ENCODE data around the gene C8G.

The C8G gene

DNA sequence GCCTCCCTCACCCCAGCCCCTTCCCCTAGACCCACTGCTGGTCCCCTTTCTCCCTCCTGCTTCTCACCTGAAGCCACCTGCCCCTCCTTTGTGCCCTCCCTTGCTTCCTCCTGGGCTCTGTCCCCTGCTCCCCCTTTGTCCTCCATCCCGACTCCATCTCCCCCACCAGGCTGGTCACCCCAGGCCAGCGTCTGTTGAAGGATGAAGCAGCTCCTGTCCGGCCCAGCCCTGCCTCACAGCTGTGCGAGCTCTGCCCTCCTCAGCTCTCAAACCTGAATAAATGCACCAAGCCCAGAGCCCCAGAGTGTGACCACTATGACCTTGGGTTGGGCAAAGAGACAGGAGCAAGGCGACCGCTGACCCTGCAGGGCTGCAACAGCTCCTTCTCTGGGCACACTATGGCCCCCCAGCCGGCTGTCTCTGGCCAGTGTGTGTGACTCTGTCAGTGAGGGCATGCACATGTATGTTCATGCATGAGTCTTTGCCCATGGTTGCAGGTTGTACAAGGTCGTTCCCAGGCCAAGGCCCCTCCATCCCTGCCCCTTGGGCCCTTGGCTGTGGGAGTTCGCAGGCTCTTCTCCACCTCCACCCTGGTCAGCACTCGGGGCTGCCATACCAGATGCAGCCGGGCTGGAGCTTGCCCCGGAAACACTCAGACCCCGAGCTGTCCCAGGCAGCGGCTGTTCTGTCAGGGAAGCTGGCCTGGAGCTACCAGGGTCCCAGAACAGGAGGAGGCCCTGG lies 10.3 kb downstream of the C8G start:
- no peak for DNase-seq

DNA sequence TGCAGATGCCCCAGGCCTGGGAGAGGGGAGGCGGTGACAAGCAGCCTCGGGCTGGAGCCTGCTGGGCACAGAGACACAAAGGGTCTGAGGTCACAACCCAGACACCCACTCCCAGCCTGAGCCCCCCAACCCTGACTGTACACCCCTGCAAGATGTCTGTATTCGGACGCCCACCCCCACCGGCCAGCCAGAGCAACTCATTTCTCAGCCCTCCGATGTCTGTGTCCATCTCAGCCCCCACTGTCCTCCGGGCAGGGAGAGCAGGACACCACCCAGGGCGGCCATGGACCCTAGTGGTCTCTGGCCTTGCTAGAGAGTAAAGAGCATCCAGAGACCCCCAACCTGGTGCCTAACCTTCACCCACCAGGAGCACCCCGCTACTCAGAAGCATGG lies 10.9 kb downstream of the C8G start:
- DNase-seq = no peak

DNA sequence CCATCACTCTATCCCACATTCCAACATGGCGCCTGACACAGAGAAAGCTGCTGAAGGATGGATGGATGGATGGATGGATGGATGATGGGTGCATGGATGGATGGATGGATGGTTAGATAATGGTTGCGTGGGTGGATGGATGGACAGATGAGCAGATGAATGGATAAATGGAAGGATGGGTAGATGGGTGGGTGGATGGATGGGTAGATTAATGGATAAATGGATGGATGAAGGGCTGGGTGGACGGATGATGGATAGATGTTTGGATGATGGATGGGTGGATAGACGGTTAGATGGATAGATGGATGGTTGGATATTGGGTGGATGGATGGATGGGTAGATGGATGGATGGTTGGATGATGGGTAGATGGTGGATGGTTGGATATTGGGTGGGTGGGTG lies 11.6 kb downstream of the C8G start:
- DNase-seq = no peak

DNA sequence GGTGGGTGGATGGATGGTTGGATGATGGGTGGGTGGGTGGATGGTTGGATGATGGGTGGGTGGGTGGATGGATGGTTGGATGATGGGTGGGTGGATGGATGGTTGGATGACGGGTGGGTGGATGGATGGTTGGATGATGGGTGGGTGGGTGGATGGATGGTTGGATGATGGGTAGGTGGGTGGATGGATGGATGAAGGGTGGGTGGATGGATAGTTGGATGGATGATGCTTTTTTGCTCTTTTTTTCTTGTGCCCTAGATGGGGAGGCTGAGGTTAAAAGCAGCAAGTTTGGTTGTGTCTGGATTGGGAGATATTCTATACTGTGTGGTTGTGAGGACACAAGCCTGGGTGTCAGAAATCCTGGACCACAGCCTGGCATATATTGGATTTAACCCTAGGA lies 12.4 kb downstream of the C8G start:
- no peak for DNase-seq

DNA sequence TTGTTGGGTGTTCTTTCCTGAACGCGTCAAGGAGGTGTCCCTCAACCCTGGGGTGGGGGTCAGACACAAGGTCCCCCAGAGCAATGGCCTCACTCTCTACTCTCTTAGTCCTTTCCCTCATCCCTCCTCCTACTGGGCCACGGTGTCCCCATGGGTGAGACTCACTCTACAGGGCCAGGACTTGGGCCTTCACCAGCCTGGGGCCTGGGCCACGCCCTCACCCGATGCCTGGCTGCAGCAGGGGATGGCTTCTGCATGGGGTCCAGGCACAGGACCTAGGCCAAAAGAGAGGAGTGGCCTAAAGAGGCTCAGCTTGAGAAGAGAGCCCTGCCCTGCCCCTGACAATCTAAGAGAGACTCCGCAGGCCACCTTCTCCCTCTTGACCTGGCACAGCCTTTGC lies 12.9 kb downstream of the C8G start:
- DNase-seq = no peak

DNA sequence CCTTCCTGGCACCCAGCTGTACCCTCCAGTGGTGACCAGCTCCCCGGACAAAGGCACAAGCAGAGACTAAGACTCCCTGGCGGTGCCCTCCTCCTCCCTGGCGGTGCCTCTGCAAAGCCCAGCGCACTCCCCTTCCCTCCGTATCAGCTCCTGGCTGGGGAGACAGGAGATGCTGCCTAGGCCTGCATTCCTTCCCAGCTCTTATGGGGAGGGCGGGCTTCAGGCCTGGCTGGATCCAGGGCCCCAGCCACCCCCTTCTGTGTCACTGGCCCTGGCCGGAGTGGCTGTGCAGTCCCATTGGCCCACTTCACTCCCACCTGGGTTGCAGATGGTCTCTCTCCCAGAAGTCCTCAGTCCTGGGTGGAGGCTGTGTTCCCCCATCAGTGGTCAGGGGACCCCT lies 13.4 kb downstream of the C8G start:
- DNase-seq = no peak

DNA sequence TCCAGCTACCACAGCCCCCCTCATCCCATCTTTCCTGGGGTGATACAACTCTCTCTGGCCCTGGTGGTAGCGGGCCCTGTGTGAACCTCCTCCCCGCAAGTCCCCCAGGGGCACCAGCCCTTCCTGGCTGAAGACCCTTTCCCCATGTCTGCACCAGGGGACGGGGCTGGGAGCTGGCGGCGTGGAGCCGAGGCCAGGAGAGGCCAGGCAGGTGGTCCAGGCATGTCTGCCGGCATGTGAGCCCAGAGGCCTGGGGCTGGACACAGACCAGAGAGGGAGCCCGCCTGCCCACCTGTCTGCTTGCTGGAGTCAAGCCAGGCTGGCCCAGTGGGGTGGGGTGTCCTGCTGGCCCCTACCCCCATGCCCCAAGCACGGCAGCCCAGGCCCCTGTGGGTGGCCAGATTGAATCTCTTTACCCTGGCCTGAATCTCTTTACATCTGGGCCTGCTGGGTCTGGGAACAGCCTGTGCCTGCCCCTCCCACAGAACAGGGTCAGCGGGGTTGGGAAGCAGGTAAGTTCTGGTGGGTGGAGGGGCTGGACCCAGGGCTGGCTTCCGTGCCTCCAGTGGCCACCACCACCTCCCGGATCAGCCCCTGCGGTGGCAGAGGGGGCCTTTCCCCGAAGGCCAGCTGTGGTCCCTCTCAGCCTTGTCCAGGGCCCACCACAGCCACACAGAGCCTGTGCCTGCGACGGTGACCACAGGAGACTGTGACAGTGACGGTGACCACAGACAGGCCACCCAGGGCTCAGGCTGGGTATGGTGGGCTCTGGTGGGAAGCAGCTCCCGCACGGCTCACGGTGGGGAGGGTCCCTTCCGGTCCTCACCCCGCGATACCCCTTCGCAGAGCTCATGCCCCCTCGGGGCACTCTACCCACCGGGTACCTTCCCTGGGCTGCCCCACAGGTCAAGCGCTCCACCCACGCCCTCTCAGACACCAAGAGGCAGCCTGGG lies 14.1 kb downstream of the C8G start:
- DNase-seq = no peak

DNA sequence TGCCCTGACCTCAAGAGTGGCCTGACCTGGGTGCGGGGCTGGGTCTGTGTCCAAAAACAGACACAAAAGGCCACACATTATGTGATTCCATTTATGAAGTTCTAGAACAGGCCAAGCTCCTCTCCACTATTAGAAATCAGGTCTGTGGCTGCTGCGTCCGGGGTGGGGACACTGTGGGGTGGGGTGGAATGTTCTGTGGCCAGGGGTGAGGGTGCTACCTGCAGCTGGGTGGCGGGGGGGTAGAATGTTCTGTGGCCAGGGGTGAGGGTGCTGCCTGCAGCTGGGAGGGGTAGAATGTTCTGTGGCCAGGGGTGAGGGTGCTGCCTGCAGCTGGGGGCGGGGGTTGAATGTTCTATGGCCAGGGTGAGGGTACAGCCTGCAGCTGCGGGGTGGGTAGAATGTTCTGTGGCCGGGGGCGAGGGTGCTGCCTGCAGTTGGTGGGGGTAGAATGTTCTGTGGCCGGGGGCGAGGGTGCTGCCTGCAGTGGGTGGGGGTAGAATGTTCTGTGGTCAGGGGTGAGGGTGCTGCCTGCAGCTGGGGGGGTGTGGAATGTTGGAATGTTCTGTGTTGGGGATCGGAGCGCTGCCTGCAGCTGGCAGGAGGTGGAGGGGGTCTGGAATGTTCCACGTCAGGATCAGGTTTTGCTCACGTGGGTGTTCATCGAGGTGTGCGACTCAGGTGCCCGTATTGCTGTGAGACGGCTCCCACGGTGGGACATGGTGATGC lies 15.3 kb downstream of the C8G start:
- DNase-seq = no peak

DNA sequence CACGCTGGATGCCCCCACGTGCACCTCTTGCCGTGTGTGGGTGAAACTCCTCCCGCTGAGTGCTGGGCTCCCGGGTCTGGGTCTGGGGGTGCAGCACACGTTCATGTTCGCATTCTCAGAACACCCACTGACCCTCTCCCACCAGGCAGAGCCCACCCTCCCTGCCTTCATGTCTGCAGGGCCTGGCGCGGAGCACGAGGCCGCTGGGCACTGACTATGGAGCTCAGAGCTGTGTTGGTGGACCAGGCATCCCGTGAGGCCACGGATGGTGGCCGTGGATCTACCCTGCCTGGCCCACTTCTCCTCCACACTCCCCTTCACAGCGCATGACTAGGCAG lies 15.9 kb downstream of the C8G start:
- no peak for DNase-seq

DNA sequence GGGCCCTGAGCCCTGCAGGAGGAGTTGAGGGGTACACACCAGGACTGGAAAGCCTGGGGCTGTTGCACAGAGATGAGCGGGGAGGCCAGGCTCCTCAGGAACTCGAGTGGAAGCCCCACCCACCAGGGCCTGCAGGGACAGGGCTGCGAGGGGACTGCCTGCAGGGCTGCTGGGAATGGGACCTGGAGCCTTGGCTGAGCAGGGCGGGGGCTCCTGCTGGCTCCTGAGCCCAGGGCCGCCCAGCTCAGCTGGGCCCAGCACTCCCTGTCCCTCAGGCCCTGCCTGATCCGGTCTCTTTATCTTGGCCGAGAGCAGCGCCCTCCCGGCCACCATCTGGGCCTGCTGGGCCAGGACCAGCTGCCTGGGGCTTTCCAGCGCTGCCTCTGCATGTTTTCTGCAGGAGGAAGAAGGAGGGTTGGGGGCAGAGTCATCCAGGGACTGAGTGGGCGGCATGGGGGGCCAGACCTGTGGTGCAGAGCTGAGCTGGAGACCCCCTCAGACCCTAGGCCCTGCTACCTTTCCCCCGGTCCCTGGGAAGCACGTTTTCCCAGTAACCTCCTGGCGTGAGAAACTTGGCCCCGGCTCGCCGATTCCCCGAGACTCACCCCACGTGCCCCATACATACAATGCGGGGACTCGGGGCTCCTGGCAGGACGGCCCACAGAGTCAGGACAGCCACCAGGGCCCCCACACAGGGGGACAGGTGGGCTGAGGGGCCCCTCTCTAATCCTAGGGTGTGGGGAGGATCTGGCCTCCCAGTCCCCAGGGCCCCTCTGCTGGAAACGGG lies 16.4 kb downstream of the C8G start:
- no peak for DNase-seq

DNA sequence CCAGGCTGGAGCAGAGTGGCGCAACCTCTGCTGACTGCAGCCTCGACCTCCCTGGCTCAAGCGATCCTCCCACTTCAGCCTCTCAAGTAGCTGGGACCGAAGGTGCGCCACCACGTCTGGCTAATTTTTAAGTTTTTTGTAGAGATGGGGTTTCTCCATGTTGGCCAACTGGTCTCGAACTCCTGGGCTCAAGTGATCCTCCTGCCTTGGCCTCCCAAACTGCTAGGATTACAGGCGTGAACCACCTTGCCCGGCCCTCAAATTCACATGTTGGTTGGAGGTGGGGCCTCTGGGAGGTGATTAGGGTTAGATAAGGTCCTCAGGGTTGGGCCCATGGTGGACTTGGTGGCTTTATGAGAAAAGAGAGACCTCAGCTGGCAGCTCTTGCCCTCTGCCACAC lies 17.1 kb downstream of the C8G start:
- no peak for DNase-seq

DNA sequence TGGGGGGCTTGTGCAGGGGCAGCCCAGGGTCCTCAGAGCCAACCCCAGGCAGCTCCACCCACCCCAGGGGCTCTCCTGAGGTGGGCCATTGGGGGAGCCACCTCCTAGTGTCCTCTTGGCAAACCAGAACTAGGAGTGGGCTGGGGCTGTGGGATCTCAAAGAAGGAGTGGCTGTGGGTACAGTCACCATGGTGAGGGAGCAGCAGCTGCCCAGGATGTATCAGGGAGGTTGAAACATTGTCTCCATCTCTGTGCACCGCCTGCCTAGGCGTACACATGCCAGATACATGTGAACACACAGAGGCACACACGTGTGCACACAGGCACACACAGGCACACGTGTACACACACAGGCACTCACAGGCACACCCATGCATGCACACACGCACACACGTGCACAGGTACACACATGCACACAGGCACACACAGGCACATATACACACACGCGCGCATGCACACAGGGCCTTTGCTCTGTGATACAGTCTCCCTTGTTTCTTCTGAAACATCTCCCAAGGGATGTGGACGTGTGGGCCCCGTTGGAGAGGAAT lies 17.7 kb downstream of the C8G start:
- DNase-seq = no peak

DNA sequence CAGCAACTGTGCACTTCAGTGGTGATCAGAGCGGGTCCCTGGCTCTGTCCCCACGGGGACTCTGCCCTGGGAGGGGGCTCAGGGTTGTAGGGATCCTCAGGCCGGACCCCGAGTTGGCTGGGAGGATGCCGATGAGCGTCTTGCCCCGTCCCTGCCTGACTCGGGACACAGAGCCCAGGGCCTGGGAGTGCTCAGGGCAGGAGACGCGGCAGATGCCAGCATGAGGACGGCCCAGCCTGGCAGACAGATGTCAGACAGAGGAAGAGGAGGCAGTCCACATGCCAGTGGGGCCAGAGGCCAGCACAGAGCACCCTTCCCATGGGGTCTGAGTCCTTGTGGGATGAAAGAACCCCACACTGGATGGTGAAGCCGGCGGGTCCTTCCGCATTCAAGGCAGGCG lies 18.3 kb downstream of the C8G start:
- DNase-seq = no peak

DNA sequence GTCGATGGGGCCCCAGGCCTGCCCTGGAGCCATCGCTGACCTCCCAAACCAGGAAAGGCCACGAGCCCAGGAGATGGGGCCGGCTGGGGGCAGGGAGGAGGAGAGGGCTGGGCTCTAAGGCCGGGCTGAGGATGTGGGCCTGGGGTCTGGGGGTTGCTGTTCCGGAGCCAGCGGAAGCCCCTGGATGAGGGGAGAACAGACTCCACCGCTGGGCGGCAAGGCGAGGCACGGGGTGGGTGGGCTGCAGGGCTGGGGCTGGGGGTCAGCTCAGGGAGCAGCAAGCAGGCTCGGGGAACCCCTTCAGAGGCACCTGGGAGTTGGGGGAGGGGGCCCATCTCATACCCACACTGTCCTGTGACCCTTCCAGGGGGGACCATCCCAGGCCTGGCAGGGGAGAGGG lies 18.7 kb downstream of the C8G start:
- no peak for DNase-seq

DNA sequence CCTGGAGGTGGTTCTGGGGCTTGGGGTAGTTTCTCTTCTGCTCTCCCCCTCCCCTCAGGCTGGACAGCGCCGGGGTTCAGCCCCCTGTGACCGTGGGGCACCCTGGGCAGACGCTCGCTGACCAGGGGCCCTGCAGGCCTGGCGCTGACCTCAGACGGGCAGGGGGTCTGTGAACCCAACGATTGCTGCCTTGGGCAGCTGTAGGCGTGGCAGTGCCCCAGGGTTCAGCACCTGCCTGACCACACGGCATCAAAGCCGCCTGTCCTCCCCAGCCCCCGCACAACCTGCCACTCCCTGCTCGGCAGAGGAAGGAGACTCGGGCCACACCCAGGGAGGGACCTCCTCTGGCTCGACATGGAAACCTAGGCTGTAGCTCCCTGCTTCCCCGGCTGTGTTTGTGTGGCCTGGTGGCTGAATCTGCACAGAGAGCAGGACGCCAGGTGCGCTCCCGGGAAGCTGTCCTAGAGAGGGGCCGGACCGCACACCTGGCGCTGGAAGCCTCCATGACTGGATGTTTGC lies 19.2 kb downstream of the C8G start:
- no peak for DNase-seq

DNA sequence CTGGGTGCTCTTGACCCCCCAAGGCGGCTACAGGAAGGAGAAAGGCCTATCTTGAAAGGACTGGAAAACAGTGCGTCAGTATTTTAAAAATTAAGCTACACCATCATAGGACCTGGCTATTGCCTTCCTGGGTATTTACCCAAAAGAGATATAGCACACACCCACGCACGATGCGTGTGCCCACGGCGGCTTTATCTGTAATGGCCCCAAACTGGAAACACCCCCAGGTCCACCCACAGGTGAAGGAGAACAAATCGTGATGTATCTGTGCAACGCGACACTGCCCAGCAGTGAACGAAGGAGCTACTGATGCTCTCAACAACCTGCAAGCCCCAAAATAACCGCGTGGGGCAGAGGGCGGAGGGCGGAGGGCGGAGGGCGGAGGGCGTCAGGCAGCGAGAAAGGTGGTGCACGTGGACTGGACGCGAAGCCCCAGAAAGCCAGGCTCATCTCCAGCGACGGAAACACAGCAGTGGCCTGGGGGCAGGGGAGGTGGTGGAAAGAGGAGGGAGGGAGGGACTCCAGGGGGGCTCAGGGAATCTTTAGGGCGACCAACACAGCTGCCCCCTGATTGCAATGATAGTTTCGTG lies 19.9 kb downstream of the C8G start:
- no peak for DNase-seq

DNA sequence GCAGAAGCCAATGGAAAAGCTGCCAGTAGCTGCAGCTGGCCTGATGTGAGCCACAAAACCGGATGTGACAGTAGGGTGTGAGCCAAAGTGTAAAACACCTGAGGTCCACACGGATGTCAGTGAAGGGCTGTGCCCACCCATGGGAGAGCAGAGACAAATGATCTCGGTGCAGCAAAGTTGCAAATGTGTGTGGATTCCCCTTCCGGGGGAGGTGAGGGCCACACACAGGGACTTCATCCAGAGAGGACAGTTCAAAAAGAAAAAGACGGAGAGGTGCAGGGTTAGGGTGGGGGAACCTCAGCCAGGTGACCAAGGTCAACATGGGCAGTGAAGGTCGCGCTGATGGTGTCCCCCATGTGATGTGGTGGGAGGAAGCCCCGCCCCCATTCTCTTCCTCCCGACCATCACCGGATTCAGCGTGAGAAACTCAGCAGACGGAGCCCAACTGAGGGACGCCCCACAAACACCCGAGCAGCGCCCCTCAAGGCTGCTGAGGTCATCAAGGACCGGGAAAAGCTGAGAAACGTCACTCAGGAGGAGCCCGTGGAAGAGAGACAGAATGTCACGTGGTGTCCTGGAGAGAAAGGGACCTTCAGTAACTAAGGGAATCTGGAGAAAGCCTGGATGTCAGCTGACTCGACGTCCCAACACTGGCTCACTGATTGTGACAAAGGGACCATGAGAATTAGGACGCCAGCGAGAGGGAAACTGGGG lies 20.9 kb downstream of the C8G start:
- no peak for DNase-seq

DNA sequence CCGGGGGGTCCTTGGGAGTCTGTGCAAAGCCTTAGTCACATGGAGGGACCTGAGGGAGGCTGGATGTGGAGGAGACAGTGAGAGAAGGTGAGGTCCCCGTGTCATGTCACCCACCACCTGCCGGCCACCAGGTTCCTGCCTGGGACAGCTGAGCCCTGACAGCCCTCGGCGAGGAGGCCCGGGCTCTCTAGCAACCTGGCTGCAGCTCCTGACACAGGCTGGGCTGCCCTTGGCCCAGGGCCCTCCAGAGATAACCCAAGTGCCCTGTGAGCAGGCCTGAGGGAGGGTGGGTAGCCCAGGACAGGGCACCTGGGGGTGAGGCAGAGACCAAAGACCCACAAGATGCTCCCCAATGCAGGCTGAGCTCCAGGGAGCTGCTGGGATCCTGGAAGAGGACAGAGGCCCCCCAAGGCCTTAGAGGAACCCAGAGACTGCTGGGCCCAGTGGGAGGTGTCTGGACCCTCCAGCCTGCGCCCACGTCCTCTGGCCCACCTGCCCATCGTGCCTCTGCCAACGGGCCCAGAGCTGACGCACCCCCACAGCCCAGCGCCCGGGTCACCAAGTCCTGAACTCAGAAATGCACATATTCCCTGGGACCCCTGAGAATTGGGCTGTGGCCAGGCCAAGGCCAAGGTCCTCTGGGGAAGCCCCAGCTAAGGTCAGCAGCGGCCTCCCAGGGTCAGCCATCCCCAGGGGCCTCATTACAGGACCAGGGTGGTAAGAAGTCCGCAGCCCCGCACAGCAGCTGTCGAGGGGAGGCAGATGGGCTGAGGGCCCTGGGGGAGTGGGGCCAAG lies 23.5 kb downstream of the C8G start:
- DNase-seq = no peak

DNA sequence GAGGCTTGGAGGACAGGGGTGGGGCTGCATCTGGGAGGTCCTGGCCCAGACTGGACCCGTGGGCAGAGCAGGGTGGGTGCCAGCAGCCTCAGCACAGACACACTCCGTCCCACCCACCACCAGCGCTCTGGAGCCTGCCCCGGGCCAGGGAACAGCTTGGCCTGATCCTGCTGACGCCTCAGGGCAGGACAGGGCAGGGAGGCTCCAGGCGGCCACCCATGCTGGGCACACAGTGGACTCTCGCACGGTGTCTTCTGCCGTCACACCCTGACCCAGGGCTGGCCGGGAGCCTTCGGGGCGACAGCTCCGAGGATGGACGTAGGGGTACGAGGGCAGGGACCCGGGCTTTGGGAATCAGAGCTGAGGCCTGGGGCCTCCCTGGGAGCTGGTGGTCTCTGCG lies 24.1 kb downstream of the C8G start:
- DNase-seq = no peak

DNA sequence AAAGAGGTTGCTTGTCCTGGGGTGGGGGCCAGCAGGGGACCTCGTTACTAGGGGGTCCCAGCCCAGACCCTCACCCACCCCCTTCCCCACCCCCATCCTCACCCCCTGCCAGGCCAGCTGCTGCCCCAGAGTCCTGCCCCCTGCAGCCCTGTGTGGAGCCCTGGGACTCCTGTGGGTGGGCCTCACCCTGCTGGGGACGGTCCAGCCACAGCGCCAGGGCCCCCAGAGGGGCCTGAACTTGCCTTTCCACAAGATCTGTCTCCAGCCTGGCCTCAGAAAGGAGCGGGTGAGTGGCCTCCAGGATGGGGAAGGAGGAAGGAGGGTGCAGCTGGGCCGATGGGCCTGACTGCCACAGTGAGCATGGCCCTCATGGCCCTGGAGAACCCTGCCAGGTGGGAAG lies 24.7 kb downstream of the C8G start:
- DNase-seq = no peak

DNA sequence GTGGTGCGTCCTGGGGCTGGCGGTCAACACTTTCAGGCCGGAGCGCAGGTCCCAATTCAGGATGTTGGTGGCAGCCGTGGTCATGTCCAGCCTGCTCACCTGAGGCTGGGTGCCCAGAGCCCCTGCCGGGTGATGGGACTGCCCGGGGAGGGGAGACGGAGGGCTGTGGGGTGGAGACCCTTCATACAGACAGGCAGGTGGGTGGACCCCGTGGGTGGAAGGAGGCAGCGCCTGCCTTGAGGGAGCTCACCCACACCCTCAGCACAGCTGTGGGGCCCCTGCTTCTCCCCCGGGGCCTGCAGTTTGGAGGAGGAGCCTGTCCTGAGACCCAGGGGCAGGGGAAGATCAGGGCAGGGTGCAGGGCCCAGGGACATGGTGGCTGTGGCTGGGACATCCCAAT lies 25.3 kb downstream of the C8G start:
- no peak for DNase-seq
